PC-3 (cell line): ENCODE results near the gene ZNF275. TPM values are rescaled to one million over a fixed set of nuclear protein-coding genes. Genes with fewer than 3 reads are reported as not detected.

ENCODE experiments used
- ATAC-seq: fragments of 200-7000 bp; cut with Tn5 transposase; 2 replicates; pipeline ENCODE4 v1.9.1; 2020; ENCODE audit warnings: mild to moderate bottlenecking, moderate library complexity
- BruUV-seq: library from RNA; stranded (reverse); fragments of 400-500 nt; replicated peaks from 2 replicates; lab custom pipeline; 2021; lab: Mats Ljungman, UMichigan
- CTCF ChIA-PET: fragments of 300-600 bp; sonication (Branson Sonifier 250); formaldehyde crosslinking; loops from one replicate; lab custom pipeline; 2022; ENCODE audit warnings: antibody characterized with exemption; lab: Charles Lee
- POLR2A ChIA-PET: fragments of 300-600 bp; sonication (Branson Sonifier 250); formaldehyde crosslinking; loops from one replicate; lab custom pipeline; 2022; ENCODE audit warnings: antibody characterized with exemption; ENCODE audit not compliant: unreplicated experiment; lab: Charles Lee
- DNase-seq: peaks from one replicate; pipeline ENCODE4 v3.0.0-alpha.2; 2015
- H2AFZ ChIP-seq: fragments of 300-600 bp; sonication (generic); 2 replicates; pipeline ENCODE4 v1.6.0; 2016; ENCODE audit warnings: antibody characterized with exemption, low read length
- H3F3A ChIP-seq: fragments of 300-600 bp; sonication (generic); one replicate; pipeline ENCODE4 v1.6.0; 2017; ENCODE audit warnings: antibody characterized with exemption, low read length, control low read depth, mild to moderate bottlenecking; ENCODE audit not compliant: unreplicated experiment
- H3K27ac ChIP-seq: fragments of 300-600 bp; sonication (generic); 2 replicates; pipeline ENCODE4 v1.5.1; 2016; ENCODE audit warnings: mild to moderate bottlenecking, low read length
- H3K27me3 ChIP-seq: fragments of 300-600 bp; sonication (generic); 2 replicates; pipeline ENCODE4 v1.6.1; 2016; ENCODE audit warnings: low read length, mixed read lengths
- H3K36me3 ChIP-seq: fragments of 300-600 bp; sonication (generic); 2 replicates; pipeline ENCODE4 v1.6.1; 2016; ENCODE audit warnings: low read depth, mixed run types, low read length, mixed read lengths
- H3K4me1 ChIP-seq: fragments of 300-600 bp; sonication (generic); 2 replicates; pipeline ENCODE4 v1.5.1; 2016; ENCODE audit warnings: low read length; ENCODE audit not compliant: insufficient read depth
- H3K4me2 ChIP-seq: fragments of 300-600 bp; sonication (generic); 2 replicates; pipeline ENCODE4 v1.6.0; 2016; ENCODE audit warnings: low read length
- H3K4me3 ChIP-seq: fragments of 300-600 bp; sonication (generic); 2 replicates; pipeline ENCODE4 v1.5.1; 2016; ENCODE audit warnings: mild to moderate bottlenecking, low read length, mixed read lengths
- H3K79me2 ChIP-seq: fragments of 300-600 bp; sonication (generic); 2 replicates; pipeline ENCODE4 v1.6.1; 2017; ENCODE audit warnings: low read length, mixed read lengths
- H3K9ac ChIP-seq: fragments of 300-600 bp; sonication (generic); 2 replicates; pipeline ENCODE4 v1.6.0; 2016; ENCODE audit warnings: mild to moderate bottlenecking, low read length
- H3K9me2 ChIP-seq: fragments of 300-600 bp; sonication (generic); replicated peaks from 2 replicates; pipeline ENCODE4 v1.6.1; 2016; ENCODE audit warnings: mixed run types, low read length, mixed read lengths
- H3K9me3 ChIP-seq: fragments of 300-600 bp; sonication (generic); 2 replicates; pipeline ENCODE4 v1.6.1; 2016; ENCODE audit warnings: low read length, mixed read lengths
- H4K20me1 ChIP-seq: fragments of 300-600 bp; sonication (generic); 2 replicates; pipeline ENCODE4 v1.6.1; 2016; ENCODE audit warnings: low read length, mixed read lengths
- EZH2 ChIP-seq: fragments of 300-600 bp; sonication (generic); IDR thresholded peaks from one replicate; pipeline ENCODE4 v1.6.1; 2017; ENCODE audit warnings: antibody characterized with exemption, mild to moderate bottlenecking, low read length; ENCODE audit not compliant: unreplicated experiment
- EZH2phosphoT487 ChIP-seq: fragments of 300-600 bp; sonication (generic); IDR thresholded peaks from 2 replicates; pipeline ENCODE4 v1.6.1; 2018; ENCODE audit warnings: mild to moderate bottlenecking, antibody characterized with exemption, low read length, borderline replicate concordance
- intact Hi-C: fragments of 100-400 bp; cut with micrococcal nuclease; formaldehyde crosslinking; loops from 2 replicates; pipeline ENCODE4 v1.9.0; 2023
- total RNA-seq: library from RNA; depleted of rRNA; stranded (reverse); fragments of >200 nt; gene quantifications from 2 replicates; pipeline ENCODE4 v1.2.3, GENCODE V29; 2014
- TF ChIP-seq, protein P1 (sequence below): fragments of 300-600 bp; sonication (generic); conservative IDR thresholded peaks from 2 replicates; pipeline ENCODE4 v1.5.1; 2017; ENCODE audit warnings: antibody characterized with exemption, low read depth, mild to moderate bottlenecking, low read length

ZNF275 gene
- total RNA-seq, 1 experiment from 2014 or later: 7.1 TPM

DNA sequence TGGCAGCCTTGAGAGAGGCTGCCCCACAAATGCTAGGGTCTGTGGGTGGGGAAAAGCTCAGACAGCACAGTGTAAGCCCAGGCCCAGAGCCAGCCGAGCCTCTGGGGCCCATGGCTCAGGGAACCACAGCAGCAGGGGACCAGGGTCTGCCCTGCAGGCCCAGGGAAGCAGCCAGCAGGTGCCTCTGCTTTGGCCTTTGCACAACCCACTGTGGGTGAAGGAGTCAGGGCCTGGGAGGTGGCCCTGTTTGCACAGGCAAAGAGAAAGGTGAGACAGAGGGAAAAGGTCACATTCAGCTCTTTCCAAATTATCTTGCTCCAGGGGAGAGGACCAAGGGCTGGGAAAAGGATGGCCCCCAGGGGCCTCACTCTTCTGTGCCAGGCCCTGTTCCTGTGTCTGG, 21.1 kb upstream of the ZNF275 start:
- Histone ChIP-seq H4K20me1 (no peaks in the 10 kb centered on the region), H2AFZ (no peak overlapping the region), H3K79me2 (no peaks in the 10 kb centered on the region), H3K9ac (no peak overlapping the region), H3K36me3 (no peaks in the 10 kb centered on the region), H3K4me2 (no peak overlapping the region), H3K4me3 (no peak overlapping the region), H3K27me3 (peaks cover 26% of the 10 kb centered on the region), H3K4me1 (no peaks in the 10 kb centered on the region), H3F3A (no peaks in the 10 kb centered on the region), H3K27ac (no peak overlapping the region), H3K9me2 (no peaks in the 10 kb centered on the region), H3K9me3 (no peaks in the 10 kb centered on the region)
- ChIA-PET CTCF (no interaction called here), POLR2A (no interaction called here)
- intact Hi-C loops: no loop called here
- TF ChIP-seq EZH2 (no peak), EZH2phosphoT487 (no peak)
- TF ChIP-seq, protein P1, sequence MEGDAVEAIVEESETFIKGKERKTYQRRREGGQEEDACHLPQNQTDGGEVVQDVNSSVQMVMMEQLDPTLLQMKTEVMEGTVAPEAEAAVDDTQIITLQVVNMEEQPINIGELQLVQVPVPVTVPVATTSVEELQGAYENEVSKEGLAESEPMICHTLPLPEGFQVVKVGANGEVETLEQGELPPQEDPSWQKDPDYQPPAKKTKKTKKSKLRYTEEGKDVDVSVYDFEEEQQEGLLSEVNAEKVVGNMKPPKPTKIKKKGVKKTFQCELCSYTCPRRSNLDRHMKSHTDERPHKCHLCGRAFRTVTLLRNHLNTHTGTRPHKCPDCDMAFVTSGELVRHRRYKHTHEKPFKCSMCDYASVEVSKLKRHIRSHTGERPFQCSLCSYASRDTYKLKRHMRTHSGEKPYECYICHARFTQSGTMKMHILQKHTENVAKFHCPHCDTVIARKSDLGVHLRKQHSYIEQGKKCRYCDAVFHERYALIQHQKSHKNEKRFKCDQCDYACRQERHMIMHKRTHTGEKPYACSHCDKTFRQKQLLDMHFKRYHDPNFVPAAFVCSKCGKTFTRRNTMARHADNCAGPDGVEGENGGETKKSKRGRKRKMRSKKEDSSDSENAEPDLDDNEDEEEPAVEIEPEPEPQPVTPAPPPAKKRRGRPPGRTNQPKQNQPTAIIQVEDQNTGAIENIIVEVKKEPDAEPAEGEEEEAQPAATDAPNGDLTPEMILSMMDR: no peak
- no TSS peak for BruUV-seq
- ATAC-seq (no peak), DNase-seq (no peak)

DNA sequence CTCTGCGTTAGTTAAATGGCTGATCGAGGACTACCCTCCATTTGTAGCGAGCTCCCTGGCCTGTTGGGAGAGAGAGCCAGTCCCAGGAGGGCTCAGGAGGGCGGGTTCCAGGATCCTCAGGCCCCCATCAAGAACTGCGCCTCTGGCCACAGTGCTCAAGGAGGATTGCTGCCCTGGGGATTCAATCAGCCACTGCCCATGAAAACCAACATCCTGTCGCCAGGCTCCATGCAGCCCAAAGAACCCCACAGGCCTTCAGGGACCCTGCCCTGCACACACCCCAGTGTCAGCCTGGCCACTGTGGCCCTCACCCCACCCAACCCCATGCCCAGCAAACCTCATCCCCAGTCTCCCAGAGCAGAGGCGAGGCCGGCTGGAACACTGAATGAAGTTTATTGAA, 16.6 kb upstream of the ZNF275 start:
- CTCF ChIA-PET: no interaction called here
- no peak for ATAC-seq
- H3F3A ChIP-seq: no peaks in the 10 kb centered on the region
- no peak for DNase-seq
- H2AFZ ChIP-seq: no peak overlapping the region
- TF ChIP-seq, protein P1: no peak
- TF ChIP-seq EZH2phosphoT487 (no peak), EZH2 (no peak)
- no peak overlapping the region for H3K4me2 ChIP-seq
- H3K9me2 ChIP-seq: no peaks in the 10 kb centered on the region
- no peaks in the 10 kb centered on the region for H3K79me2 ChIP-seq
- BruUV-seq: no TSS peak
- H3K27me3 ChIP-seq: no peaks in the 10 kb centered on the region
- no peak overlapping the region for H3K27ac ChIP-seq
- intact Hi-C loops: no loop called here
- H4K20me1 ChIP-seq: no peaks in the 10 kb centered on the region
- H3K36me3 ChIP-seq: no peaks in the 10 kb centered on the region
- H3K9me3 ChIP-seq: no peaks in the 10 kb centered on the region
- no peak overlapping the region for H3K4me3 ChIP-seq
- H3K9ac ChIP-seq: no peak overlapping the region
- H3K4me1 ChIP-seq: no peaks in the 10 kb centered on the region
- POLR2A ChIA-PET: no interaction called here

DNA sequence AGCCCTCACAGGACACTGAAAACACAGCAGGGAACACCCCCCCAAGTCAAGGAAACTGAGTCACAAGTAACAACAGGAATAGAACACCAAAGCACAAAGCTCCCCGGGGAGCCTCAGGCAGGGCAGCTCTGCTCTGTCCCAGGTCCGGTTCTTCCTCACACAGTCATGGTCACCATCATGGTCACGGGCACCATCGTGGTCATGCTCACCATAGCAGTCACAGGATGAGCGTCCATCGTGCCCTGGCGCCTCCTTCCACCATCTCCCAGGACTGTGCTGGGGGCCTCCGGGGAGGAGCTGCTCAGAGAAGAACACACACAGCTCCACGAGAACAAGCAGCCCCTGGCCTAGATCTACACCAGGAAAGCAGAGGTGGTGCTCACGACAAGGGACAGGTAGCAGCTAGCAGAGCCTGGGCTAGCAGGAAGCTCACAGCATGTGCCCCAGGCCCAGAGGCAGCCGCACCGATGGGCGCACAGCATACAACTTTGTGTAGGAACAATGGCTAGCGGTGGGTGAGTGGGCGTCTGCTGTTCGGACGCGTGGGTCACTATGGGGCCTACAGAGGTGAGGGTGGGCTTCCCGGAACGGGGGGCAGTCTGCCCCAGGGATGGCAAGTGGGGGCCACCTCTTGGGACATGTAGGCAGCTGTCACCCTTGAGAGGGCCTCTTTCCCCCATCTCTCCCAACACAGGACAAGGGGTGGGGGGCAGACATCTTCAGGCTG, 15.8 kb upstream of the ZNF275 start:
- Histone ChIP-seq H3K4me3 (no peak overlapping the region), H2AFZ (no peak overlapping the region), H3K9me2 (no peaks in the 10 kb centered on the region), H3K27ac (no peak overlapping the region), H3K9ac (no peak overlapping the region), H3F3A (no peaks in the 10 kb centered on the region), H3K4me1 (no peaks in the 10 kb centered on the region), H3K36me3 (no peaks in the 10 kb centered on the region), H3K4me2 (no peak overlapping the region), H4K20me1 (no peaks in the 10 kb centered on the region), H3K9me3 (no peaks in the 10 kb centered on the region), H3K79me2 (no peaks in the 10 kb centered on the region), H3K27me3 (0 out of 2 replicates have a peak, but pooled peaks cover 3% of the 10 kb centered on the region)
- CTCF ChIA-PET: no interaction called here
- ATAC-seq (no peak), DNase-seq (no peak)
- no TSS peak for BruUV-seq
- POLR2A ChIA-PET: no interaction called here
- intact Hi-C loops: no loop called here
- TF ChIP-seq, protein P1: no peak
- no peak for TF ChIP-seq EZH2phosphoT487
- no peak for TF ChIP-seq EZH2
